ENCODE measurements around the gene KCNAB2. TPM values are rescaled to one million over a fixed set of nuclear protein-coding genes. Genes with fewer than 3 reads are reported as not detected.

The KCNAB2 gene
- polyA plus RNA-seq, 1 of the 3 experiments (the other 2 are of a cell fraction): 7.6 TPM

GRCh38 chr1:6040444-6040843 lies 5.2 kb upstream of the KCNAB2 start:
- H3K4me1 ChIP-seq (ENCODE audit: control insufficient read depth in 1 of 2, insufficient read depth in 2 of 2, low read depth in 1 of 2, low read length in 1 of 2): peaks cover 5 to 21% of the 10 kb centered on the region in 2 experiments; a peak in 1 of 4 replicates
- H3K36me3 ChIP-seq (replicated peaks in 1 of 2; ENCODE audit: control insufficient read depth in 1 of 2, insufficient read depth in 2 of 2, low read length in 1 of 2): no peaks in the 10 kb centered on the region
- no peak for DNase-seq
- H3F3A ChIP-seq (replicated peaks; ENCODE audit: insufficient read depth): no peaks in the 10 kb centered on the region
- POLR2A ChIA-PET: no interaction called here
- H4K20me1 ChIP-seq (ENCODE audit: insufficient read depth): no peaks in the 10 kb centered on the region
- CTCF ChIA-PET: interaction anchor here (1.0 to 2.1 kb wide), 3 partner anchors 16 to 59 kb away, joined by 3 to 8 read pairs (median 6); no protein-coding TSS in a partner anchor
- no peak overlapping the region for H3K4me2 ChIP-seq
- no peak overlapping the region for H3K27ac ChIP-seq (ENCODE audit: low read depth in 2 of 2, low read length in 1 of 2)
- H3K4me3 ChIP-seq (ENCODE audit: low read depth in 2 of 2, low read length in 1 of 2): no peak overlapping the region
- TF ChIP-seq YY1 (IDR thresholded peaks at IDR 0.05; ENCODE audit: low read depth) (no peak), REST (IDR thresholded peaks at IDR 0.05; ENCODE audit: low read depth, low read length) (no peak), MEF2A (IDR thresholded peaks at IDR 0.05; ENCODE audit: borderline replicate concordance, low read depth) (no peak), CHD2 (IDR thresholded peaks at IDR 0.05; ENCODE audit: low read length, partially characterized antibody) (no peak), RAD21 (IDR thresholded peaks at IDR 0.05; ENCODE audit: low read length) (no peak), NRF1 (IDR thresholded peaks at IDR 0.05; ENCODE audit: low read depth, low read length) (no peak), GATA2 (CRISPR knock-in tag; IDR thresholded peaks at IDR 0.05) (no peak), POLR2AphosphoS5 (IDR thresholded peaks at IDR 0.05; ENCODE audit: low read depth, low read length) (no peak), EZH2phosphoT487 (IDR thresholded peaks at IDR 0.05; ENCODE audit: borderline replicate concordance, low read depth) (no peak), TEAD4 (IDR thresholded peaks at IDR 0.05; ENCODE audit: borderline replicate concordance, insufficient read depth) (no peak), NFIC (IDR thresholded peaks at IDR 0.05; ENCODE audit: borderline replicate concordance) (no peak)
- H2AFZ ChIP-seq (ENCODE audit: low read depth): no peak overlapping the region
- WGBS (ENCODE audit: low lambda C conversion rate): 87% methylated on average over 13 of the region's 15 CpGs
- no peaks in the 10 kb centered on the region for H3K9me3 ChIP-seq
- H3K27me3 ChIP-seq (ENCODE audit: insufficient read depth): no peaks in the 10 kb centered on the region
- H3K9me2 ChIP-seq: no peaks in the 10 kb centered on the region
- H3K79me2 ChIP-seq (ENCODE audit: insufficient read depth): no peaks in the 10 kb centered on the region
- H3K9ac ChIP-seq: no peak overlapping the region

- no peak for DNase-seq
- Histone ChIP-seq H3F3A (replicated peaks; ENCODE audit: insufficient read depth) (no peaks in the 10 kb centered on the region), H3K9me3 (no peaks in the 10 kb centered on the region), H3K27me3 (ENCODE audit: insufficient read depth) (no peaks in the 10 kb centered on the region), H3K27ac (ENCODE audit: low read depth in 2 of 2, low read length in 1 of 2) (no peak overlapping the region), H3K9ac (no peak overlapping the region), H3K4me1 (ENCODE audit: control insufficient read depth in 1 of 2, insufficient read depth in 2 of 2, low read depth in 1 of 2, low read length in 1 of 2) (peaks cover 5 to 24% of the 10 kb centered on the region in 2 experiments; a peak in 1 of 4 replicates), H2AFZ (ENCODE audit: low read depth) (no peak overlapping the region), H3K36me3 (replicated peaks in 1 of 2; ENCODE audit: control insufficient read depth in 1 of 2, insufficient read depth in 2 of 2, low read length in 1 of 2) (no peaks in the 10 kb centered on the region), H3K4me3 (ENCODE audit: low read depth in 2 of 2, low read length in 1 of 2) (no peak overlapping the region), H4K20me1 (ENCODE audit: insufficient read depth) (no peaks in the 10 kb centered on the region), H3K9me2 (no peaks in the 10 kb centered on the region), H3K4me2 (no peak overlapping the region), H3K79me2 (ENCODE audit: insufficient read depth) (no peaks in the 10 kb centered on the region)
- ChIA-PET POLR2A (no interaction called here), CTCF (interaction anchor here (1.2 to 3.7 kb wide), 8 partner anchors 12 to 200 kb away, joined by 3 to 32 read pairs (median 5); no protein-coding TSS in a partner anchor)
- 74% methylated on average over 12 of the region's 22 CpGs for WGBS (ENCODE audit: low lambda C conversion rate)
- TF ChIP-seq EZH2phosphoT487 (IDR thresholded peaks at IDR 0.05; ENCODE audit: borderline replicate concordance, low read depth) (no peak), MEF2A (IDR thresholded peaks at IDR 0.05; ENCODE audit: borderline replicate concordance, low read depth) (no peak), TEAD4 (IDR thresholded peaks at IDR 0.05; ENCODE audit: borderline replicate concordance, insufficient read depth) (no peak), USF2 (IDR thresholded peaks at IDR 0.05; ENCODE audit: borderline replicate concordance, low read depth, low read length) (no peak), RXRA (IDR thresholded peaks at IDR 0.05; ENCODE audit: borderline replicate concordance, low read depth) (no peak), FOSL2 (IDR thresholded peaks at IDR 0.05; ENCODE audit: borderline replicate concordance, low read depth) (no peak), SMC3 (IDR thresholded peaks at IDR 0.05; ENCODE audit: low read depth, low read length) (no peak), TCF12 (IDR thresholded peaks at IDR 0.05) (no peak), REST (IDR thresholded peaks at IDR 0.05; ENCODE audit: low read depth, low read length) (no peak), GABPA (IDR thresholded peaks at IDR 0.05; ENCODE audit: low read depth) (no peak), RAD21 (IDR thresholded peaks at IDR 0.05; ENCODE audit: low read length) (no peak), NFIC (IDR thresholded peaks at IDR 0.05; ENCODE audit: borderline replicate concordance) (no peak)
These were observed 4.8 kb upstream of the KCNAB2 start for GRCh38 chr1:6040861-6041415.
